HG03064 (cell line): ENCODE data around the gene C6orf132.

Experiments used
- ATAC-seq: cut with Tn5 transposase; IDR thresholded peaks from one replicate; pipeline ENCODE4 v1.9.1; 2021; ENCODE audit warnings: low read depth; ENCODE audit not compliant: unreplicated experiment

C6orf132 gene

DNA sequence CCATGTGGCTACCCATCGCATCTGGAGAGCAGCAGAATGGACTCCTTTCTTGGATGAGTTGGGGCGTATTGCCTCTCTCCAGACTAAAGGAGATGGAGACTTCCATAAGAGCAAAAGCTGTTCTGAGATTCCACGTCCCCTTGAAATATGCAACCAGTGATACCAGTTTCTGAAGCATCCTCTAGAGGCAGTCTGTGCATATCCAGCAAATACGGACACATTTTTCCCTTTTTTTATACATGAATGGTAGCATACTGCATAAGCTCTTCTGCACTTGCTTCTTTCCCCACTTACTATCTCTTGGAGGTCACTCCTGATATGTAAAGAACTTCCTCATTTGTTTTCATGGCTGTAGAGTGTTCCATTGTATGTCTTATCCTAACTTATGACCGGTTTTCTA is 57.5 kb downstream of the C6orf132 start:
- no peak for ATAC-seq

DNA sequence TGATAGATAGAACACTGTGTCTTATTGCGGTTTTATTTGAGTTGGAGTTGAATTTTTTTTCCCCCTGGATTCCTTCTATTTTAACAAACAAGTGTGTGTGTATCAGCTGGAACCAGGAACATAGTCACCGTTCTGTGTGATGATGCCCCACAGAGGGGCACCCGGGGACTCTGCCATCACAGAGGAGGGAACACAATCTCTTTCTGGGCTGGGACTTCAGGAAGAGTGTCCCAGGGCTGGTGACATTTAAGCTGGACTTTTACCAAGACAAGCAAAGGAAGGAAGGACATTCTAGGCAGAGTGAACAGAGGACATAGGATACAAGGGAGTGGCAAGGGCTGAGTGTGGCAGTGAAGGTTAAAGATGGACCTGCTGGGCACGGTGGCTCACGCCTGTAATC is 58.9 kb downstream of the C6orf132 start:
- no peak for ATAC-seq

GRCh38 chr6:42079941-42080464 is 62.4 kb downstream of the C6orf132 start:
- ATAC-seq = no peak

GRCh38 chr6:42078386-42078785 is 64.0 kb downstream of the C6orf132 start:
- ATAC-seq = no peak

DNA sequence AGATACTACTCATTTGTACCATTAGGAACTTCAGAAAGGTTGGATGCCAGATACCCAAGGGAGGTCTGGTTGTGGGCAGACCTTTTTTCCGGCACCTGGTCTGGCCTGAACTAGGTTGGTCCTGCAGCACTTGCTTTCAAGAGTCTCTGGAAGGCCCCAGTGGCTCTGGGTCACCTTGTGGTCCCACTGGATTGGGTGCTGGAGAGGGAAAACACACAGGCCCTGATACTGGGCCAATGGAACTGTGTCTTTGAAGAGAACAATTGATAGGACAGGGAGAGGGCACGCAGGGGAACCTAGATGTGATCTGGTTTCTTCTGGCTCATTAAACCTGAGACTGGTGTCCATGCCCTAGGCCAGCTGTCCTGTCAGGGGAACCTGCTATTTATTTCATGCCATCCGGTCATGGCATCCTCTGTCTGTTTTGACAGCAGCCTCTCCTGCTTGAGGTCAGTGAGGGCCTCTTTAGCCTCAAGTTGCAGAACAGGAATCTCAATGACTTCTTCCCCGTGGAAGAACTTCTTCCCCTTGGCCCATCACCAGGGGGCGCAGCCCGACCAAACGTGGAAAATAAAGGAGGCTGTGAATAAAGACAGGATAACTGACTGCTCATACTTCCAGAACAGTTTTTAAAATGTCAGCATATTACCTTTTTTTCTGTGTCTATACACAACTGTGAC is 67.1 kb downstream of the C6orf132 start:
- ATAC-seq = no peak

DNA sequence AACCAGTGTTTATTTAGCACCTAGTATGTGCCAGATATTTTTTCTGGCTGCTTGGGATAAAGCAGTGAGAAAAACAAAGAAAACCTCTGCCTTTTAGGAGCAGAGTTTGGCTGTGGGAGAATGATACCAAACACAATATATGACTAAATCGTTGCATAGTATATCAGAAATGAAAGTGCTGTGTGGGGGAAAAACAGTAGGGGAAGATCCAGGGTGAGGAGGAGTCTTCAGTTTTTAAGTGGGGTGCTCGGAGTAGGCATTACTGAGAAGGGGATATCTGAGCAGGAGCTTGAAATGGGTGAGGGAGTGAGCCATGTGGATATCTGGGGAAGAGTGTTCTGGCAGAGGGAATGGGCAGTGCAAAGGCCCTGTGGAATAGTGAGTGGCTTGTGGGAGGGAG is 69.1 kb downstream of the C6orf132 start:
- no peak for ATAC-seq

GRCh38 chr6:42071881-42072583 is 70.4 kb downstream of the C6orf132 start:
- ATAC-seq = no peak

DNA sequence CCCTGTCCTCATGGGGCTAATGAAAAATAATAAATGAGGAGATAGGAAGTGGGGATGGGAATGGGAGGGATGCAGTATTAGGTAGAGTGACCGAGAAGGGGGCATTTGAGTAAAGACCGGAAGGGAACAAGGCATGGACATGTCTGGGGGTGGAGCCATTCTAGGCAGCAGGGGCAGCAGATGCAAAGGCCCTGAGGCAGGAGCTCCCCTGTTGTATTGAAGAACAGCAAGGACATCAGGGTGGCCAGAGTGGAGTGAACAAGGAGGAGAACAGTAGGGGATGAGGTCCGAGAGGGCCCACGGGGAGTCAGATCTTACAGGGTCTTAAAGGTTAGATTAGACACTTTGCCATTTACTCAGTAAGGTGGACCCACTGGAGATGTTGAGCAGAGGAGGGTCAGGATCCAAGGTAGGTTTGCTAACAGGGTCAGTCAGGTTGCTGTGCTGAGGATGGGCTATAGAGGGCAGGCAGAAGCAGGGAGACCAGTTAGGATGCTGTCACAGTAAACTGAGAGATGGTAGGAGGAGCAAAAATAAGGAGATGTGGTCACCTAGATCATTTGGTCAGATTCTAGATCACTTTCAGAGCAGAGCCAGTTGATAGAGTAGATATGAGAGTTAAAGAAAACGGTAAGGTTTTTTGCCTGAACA is 73.4 kb downstream of the C6orf132 start:
- no peak for ATAC-seq

DNA sequence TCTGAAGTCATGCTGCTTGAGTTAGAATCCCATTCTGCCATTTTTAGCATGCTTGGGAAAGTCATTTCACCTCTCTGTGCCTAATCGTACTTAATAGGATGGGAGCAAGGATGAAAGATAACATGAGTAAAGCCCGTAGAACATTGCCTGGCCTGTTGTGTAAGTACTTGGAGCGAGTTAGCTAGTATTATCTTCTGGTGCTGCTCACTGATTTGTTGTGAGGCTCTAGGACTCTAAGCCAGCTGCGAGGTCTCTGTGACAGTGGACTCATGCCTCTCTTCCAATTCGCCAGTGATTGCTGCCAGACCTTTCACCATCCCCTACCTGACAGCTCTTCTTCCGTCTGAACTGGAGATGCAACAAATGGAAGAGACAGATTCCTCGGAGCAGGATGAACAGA is 74.2 kb downstream of the C6orf132 start:
- ATAC-seq = no peak

- ATAC-seq = no peak
Measured at GRCh38 chr6:42066156-42066675, 76.2 kb downstream of the C6orf132 start.

DNA sequence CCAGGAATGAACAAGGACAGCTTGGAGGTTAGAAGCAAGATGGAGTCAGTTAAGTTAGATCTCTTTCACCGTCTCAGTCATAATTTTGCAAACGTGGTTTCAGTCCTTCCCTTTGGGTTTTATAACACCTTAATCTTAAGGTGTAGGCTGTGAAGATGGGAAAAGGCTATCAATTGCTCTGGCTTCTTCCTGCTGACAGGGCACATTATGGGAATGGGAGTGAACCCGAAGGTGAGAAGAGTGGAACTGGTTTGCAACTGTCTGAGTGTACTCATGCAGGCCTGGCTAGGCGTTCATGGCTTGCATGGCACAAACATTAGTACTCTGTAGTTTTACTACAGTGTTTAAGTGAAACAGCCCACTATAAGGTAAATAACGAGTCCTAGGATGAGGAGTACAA is 82.7 kb downstream of the C6orf132 start:
- ATAC-seq = no peak

DNA sequence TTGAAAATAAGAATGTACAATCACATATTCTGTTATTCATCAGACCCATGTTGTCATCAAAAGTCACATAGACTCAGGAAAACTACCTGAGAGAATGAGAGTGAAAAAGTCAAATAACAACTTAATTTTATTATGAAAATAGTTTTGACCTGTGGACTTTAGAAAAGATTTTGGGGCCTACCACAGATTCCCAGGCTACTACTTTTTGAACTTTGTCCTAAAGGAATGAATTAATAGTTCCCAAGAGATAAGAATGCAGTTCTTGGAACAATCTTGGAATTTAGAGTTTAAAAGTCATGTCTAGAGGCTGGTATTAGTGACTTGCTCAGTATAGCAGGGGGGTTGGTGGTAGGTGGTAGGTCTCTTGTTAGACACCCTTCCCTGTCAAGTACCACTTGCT is 88.8 kb downstream of the C6orf132 start:
- no peak for ATAC-seq

GRCh38 chr6:42051268-42051653 is 91.2 kb downstream of the C6orf132 start:
- no peak for ATAC-seq
